Stimulated activated CD8-positive, alpha-beta memory T cell treated with anti-CD3 and anti-CD28 coated beads, Interleukin-4, amount 100 ng/mL, for 48 hours (primary cell): ENCODE measurements around the gene ACTR3.

ENCODE experiments used
- DNase-seq: peaks from one replicate; pipeline ENCODE4 v3.0.0-alpha.2; 2020

Gene ACTR3

GRCh38 chr2:113876503-113877387 is 13.1 kb upstream of the ACTR3 start:
- DNase-seq: peak; percentile 78

GRCh38 chr2:113877711-113878598 is 11.9 kb upstream of the ACTR3 start:
- no peak for DNase-seq

- no peak for DNase-seq
Observed at GRCh38 chr2:113878743-113879142, 11.1 kb upstream of the ACTR3 start.

GRCh38 chr2:113879457-113879856 is 10.4 kb upstream of the ACTR3 start:
- no peak for DNase-seq

- peak; percentile 67 for DNase-seq
Observed at GRCh38 chr2:113886479-113887008, 3.3 kb upstream of the ACTR3 start.

GRCh38 chr2:113887009-113887792 is 2.7 kb upstream of the ACTR3 start:
- DNase-seq: no peak

GRCh38 chr2:113888641-113889470 is 1.0 kb upstream of the ACTR3 start:
- no peak for DNase-seq

GRCh38 chr2:113890253-113891235 is 655 bp downstream of the ACTR3 start:
- peak; percentile 79 for DNase-seq

GRCh38 chr2:113891265-113891959 is 1.5 kb downstream of the ACTR3 start:
- DNase-seq: no peak

GRCh38 chr2:113892004-113892710 is 2.3 kb downstream of the ACTR3 start:
- no peak for DNase-seq

- DNase-seq: no peak
Observed at GRCh38 chr2:113894156-113894743, 4.4 kb downstream of the ACTR3 start.

- no peak for DNase-seq
Observed at GRCh38 chr2:113895301-113895700, 5.4 kb downstream of the ACTR3 start.

GRCh38 chr2:113895819-113896563 is 6.1 kb downstream of the ACTR3 start:
- no peak for DNase-seq

- no peak for DNase-seq
Observed at GRCh38 chr2:113896791-113897190, 6.9 kb downstream of the ACTR3 start.

GRCh38 chr2:113898081-113898480 is 8.2 kb downstream of the ACTR3 start:
- DNase-seq: no peak

- DNase-seq: no peak
Observed at GRCh38 chr2:113899166-113899565, 9.3 kb downstream of the ACTR3 start.

GRCh38 chr2:113901943-113902342 is 12.1 kb downstream of the ACTR3 start:
- DNase-seq: no peak

- DNase-seq: no peak
Observed at GRCh38 chr2:113905886-113906285, 16.0 kb downstream of the ACTR3 start.
